HepG2 (cell line): ENCODE results near the gene CYP17A1. TPM values are rescaled to one million over a fixed set of nuclear protein-coding genes. Genes with fewer than 3 reads are reported as not detected.

Source experiments
- ARHGAP35 ChIP-seq: sonication (generic); formaldehyde crosslinking; IDR thresholded peaks from 2 replicates; pipeline ENCODE4 v1.9.0; 2022; ENCODE audit warnings: mild to moderate bottlenecking, inconsistent platforms, moderate library complexity, missing genetic modification reagents, borderline replicate concordance
- ATRX ChIP-seq: sonication (generic); formaldehyde crosslinking; IDR thresholded peaks from 2 replicates; pipeline ENCODE4 v1.4.0; 2020; ENCODE audit warnings: missing genetic modification reagents, borderline replicate concordance
- CHD4 ChIP-seq: fragments of 200-600 bp; sonication (generic); IDR thresholded peaks from 2 replicates; pipeline ENCODE4 v1.7.0; 2017; ENCODE audit warnings: mild to moderate bottlenecking, low read length, borderline replicate concordance
- HNRNPK ChIP-seq: fragments of 200-400 bp; formaldehyde crosslinking; IDR thresholded peaks from 2 replicates; pipeline ENCODE4 v1.6.1; 2018; ENCODE audit warnings: low read length, low read depth, moderate library complexity, mild to moderate bottlenecking; ENCODE audit not compliant: poor library complexity, severe bottlenecking
- JUN ChIP-seq: sonication (generic); formaldehyde crosslinking; IDR thresholded peaks from 2 replicates; pipeline ENCODE4 v1.4.0; 2020; ENCODE audit warnings: mild to moderate bottlenecking, missing genetic modification reagents
- LCORL ChIP-seq, 2 experiments: fragments of 450-650 bp in 1 of 2; sonication (generic) in 1 of 2; formaldehyde crosslinking in 1 of 2; IDR thresholded peaks; 2 replicates each; pipeline versions ENCODE4 v1.5.0 to v1.6.1; 2017 to 2020; ENCODE audit warnings: antibody characterized with exemption in 1 of 2, missing genetic modification reagents in 1 of 2
- MNT ChIP-seq: fragments of 450-650 bp; IDR thresholded peaks from 2 replicates; pipeline ENCODE4 v1.6.1; 2016
- MXI1 ChIP-seq: IDR thresholded peaks from 3 replicates; pipeline ENCODE4 v1.6.1; 2012; ENCODE audit warnings: low read depth, low read length, inconsistent platforms, borderline replicate concordance
- TFDP2 ChIP-seq: sonication (generic); formaldehyde crosslinking; IDR thresholded peaks from 2 replicates; pipeline ENCODE4 v1.4.0; 2020; ENCODE audit warnings: missing genetic modification reagents
- THAP11 ChIP-seq: IDR thresholded peaks from 2 replicates; pipeline ENCODE4 v1.6.1; 2016; ENCODE audit warnings: missing biosample characterization, missing genetic modification reagents
- TMF1 ChIP-seq: sonication (generic); formaldehyde crosslinking; IDR thresholded peaks from 2 replicates; pipeline ENCODE4 v1.8.1; 2022; ENCODE audit warnings: low read depth, missing genetic modification reagents
- ZMYM2 ChIP-seq: sonication (generic); formaldehyde crosslinking; IDR thresholded peaks from 2 replicates; pipeline ENCODE4 v1.8.0; 2022; ENCODE audit warnings: mild to moderate bottlenecking, missing genetic modification reagents
- ZNF260 ChIP-seq: sonication (generic); formaldehyde crosslinking; IDR thresholded peaks from 2 replicates; pipeline ENCODE4 v1.4.0; 2020; ENCODE audit warnings: missing genetic modification reagents, low read depth, mild to moderate bottlenecking, borderline replicate concordance
- ZNF329 ChIP-seq: sonication (generic); formaldehyde crosslinking; IDR thresholded peaks from 2 replicates; pipeline ENCODE4 v1.9.0; 2021; ENCODE audit warnings: low read depth, mild to moderate bottlenecking, missing genetic modification reagents
- ZNF546 ChIP-seq: sonication (generic); formaldehyde crosslinking; conservative IDR thresholded peaks from 2 replicates; pipeline ENCODE4 v1.8.1; 2023; ENCODE audit warnings: mild to moderate bottlenecking, missing genetic modification reagents
- ZNF547 ChIP-seq: sonication (generic); formaldehyde crosslinking; IDR thresholded peaks from 2 replicates; pipeline ENCODE4 v1.5.1; 2020; ENCODE audit warnings: mild to moderate bottlenecking, missing genetic modification reagents
- ZNF563 ChIP-seq: sonication (generic); formaldehyde crosslinking; IDR thresholded peaks from 2 replicates; pipeline ENCODE4 v1.8.0; 2022; ENCODE audit warnings: mild to moderate bottlenecking, moderate library complexity, missing genetic modification reagents
- ZNF577 ChIP-seq: sonication (generic); formaldehyde crosslinking; IDR thresholded peaks from 2 replicates; pipeline ENCODE4 v1.4.0; 2020; ENCODE audit warnings: mild to moderate bottlenecking, low read depth, missing genetic modification reagents, borderline replicate concordance
- ZNF580 ChIP-seq: IDR thresholded peaks from 2 replicates; pipeline ENCODE4 v1.6.1; 2016; ENCODE audit warnings: low read depth, borderline replicate concordance
- ZNF674 ChIP-seq: sonication (generic); formaldehyde crosslinking; IDR thresholded peaks from 2 replicates; pipeline ENCODE4 v1.5.0; 2020; ENCODE audit warnings: low read depth, mild to moderate bottlenecking, missing genetic modification reagents
- ZNF709 ChIP-seq: sonication (generic); formaldehyde crosslinking; IDR thresholded peaks from 2 replicates; pipeline ENCODE4 v1.5.0; 2020; ENCODE audit warnings: mild to moderate bottlenecking, missing genetic modification reagents
- polyA plus RNA-seq, 8 experiments: library from polyadenylated mRNA; depleted of rRNA in 3 of 8; stranded (reverse) in 7 of 8; unstranded in 1 of 8; fragments of >200 nt; fragmentation: Illumina TruSeq in 4 of 8; extraction: Trizol in 4 of 8; gene quantifications; 2 replicates each; pipeline versions ENCODE4 v1.2.1 to v1.2.3, GENCODE V29; 2011 to 2016; ENCODE audit warnings: low read depth in 4 of 8, missing spikeins in 1 of 8, mixed read lengths in 1 of 8; ENCODE audit not compliant: insufficient read depth in 1 of 8
- total RNA-seq, 5 experiments: library from RNA; depleted of rRNA; stranded (reverse); fragments of >200 nt; fragmentation: Illumina TruSeq; extraction: Trizol; gene quantifications; 2 replicates each; pipeline ENCODE4 v1.2.3, GENCODE V29; 2016; ENCODE audit warnings: low read depth in 1 of 5
- TF ChIP-seq, protein P1 (sequence below): sonication (generic); formaldehyde crosslinking; IDR thresholded peaks from 2 replicates; pipeline ENCODE4 v1.5.0; 2020; ENCODE audit warnings: mild to moderate bottlenecking, missing genetic modification reagents

CYP17A1 gene
- total and polyA plus RNA-seq, 2 of the 13 experiments (the other 11 are each of a cell fraction or from before 2014, with no cell fraction given), result 0.13 to 1.1 TPM

DNA sequence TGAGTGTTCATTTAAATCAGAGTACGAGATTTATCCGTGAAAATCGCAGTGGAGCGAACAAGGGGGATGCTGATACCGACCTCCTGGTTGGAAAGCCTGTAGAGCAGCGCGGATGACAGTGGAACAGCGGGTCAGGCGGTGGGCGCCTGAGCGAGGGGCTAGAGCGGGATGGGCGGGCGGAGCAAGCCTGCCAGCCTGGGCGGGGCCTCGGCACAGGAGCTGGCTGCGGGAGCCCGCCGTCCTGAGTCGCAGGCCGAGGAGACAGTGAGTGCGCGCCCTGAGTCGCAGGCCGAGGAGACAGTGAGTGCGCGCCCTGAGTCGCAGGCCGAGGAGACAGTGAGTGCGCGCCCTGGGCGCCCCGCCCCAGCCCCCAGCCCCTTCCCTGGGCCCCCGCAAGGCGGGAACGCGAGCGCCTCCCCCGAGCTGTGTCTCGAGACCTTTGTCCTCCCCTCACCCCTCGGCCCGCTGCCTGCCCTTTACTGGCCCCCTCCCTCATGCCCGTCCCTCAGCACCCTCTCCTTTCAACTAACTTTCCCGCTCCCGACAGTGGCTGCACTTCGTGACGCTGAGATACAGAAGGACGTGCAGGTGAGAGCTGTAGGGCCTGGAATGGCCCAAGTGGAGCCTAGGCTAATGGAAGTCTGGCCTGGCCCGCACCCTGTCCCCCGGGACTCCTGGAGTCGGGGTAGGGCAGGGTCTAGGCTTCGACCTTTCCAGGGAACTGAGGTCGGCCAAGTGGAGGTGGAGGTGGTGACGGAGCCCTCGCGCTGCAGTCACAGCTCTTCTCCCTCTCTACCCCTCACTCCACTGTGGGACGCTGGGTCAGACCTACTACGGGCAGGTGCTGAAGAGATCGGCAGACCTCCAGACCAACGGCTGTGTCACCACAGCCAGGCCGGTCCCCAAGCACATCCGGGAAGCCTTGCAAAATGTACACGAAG lies 32.3 kb upstream of the CYP17A1 start, which contains the start of gene AS3MT (continued):
- TF ChIP-seq ZNF329 (CRISPR knock-in tag), result no peak
- peak; percentile 88 for TF ChIP-seq TFDP2 (CRISPR knock-in tag)
- peak; percentile 26 for TF ChIP-seq HNRNPK
- TF ChIP-seq TMF1 (CRISPR knock-in tag), result 0 out of 2 replicates have a peak, but pooled peaks have one; percentile 72
- no peak for TF ChIP-seq ZNF580 (CRISPR knock-in tag)
- peak; percentile 57; the same call in 1 of the 2 replicates for TF ChIP-seq JUN (CRISPR knock-in tag)
- no peak for TF ChIP-seq ZNF709 (CRISPR knock-in tag)
- TF ChIP-seq ZNF546 (CRISPR knock-in tag), result no peak
- TF ChIP-seq ZNF547, result 0 out of 2 replicates have a peak, but pooled peaks have one; percentile 50
- no peak for TF ChIP-seq CHD4
- no peak for TF ChIP-seq ZNF260 (CRISPR knock-in tag)
- TF ChIP-seq LCORL (IDR thresholded peaks at IDR 0.05), result no peak
- peak; percentile 65 for TF ChIP-seq LCORL (CRISPR knock-in tag; IDR thresholded peaks at IDR 0.05)
- TF ChIP-seq ZMYM2, result peak; percentile 73; the same call in 1 of the 2 replicates
- no peak for TF ChIP-seq ZNF674 (CRISPR knock-in tag)
- no peak for TF ChIP-seq ZNF577 (CRISPR knock-in tag)
- peak; percentile 62; the same call in 1 of the 2 replicates for TF ChIP-seq ZNF563 (CRISPR knock-in tag)
- TF ChIP-seq, protein P1, sequence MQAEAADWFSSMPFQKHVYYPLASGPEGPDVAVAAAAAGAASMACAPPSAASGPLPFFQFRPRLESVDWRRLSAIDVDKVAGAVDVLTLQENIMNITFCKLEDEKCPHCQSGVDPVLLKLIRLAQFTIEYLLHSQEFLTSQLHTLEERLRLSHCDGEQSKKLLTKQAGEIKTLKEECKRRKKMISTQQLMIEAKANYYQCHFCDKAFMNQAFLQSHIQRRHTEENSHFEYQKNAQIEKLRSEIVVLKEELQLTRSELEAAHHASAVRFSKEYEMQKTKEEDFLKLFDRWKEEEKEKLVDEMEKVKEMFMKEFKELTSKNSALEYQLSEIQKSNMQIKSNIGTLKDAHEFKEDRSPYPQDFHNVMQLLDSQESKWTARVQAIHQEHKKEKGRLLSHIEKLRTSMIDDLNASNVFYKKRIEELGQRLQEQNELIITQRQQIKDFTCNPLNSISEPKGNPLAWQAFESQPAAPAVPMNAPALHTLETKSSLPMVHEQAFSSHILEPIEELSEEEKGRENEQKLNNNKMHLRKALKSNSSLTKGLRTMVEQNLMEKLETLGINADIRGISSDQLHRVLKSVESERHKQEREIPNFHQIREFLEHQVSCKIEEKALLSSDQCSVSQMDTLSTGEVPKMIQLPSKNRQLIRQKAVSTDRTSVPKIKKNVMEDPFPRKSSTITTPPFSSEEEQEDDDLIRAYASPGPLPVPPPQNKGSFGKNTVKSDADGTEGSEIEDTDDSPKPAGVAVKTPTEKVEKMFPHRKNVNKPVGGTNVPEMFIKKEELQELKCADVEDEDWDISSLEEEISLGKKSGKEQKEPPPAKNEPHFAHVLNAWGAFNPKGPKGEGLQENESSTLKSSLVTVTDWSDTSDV (CRISPR knock-in tag), result no peak
- no peak for TF ChIP-seq ATRX (CRISPR knock-in tag)
- no peak for TF ChIP-seq ARHGAP35 (CRISPR knock-in tag)
- TF ChIP-seq MNT, result no peak
- TF ChIP-seq THAP11 (CRISPR knock-in tag), result 0 out of 2 replicates have a peak, but pooled peaks have one; percentile 19
- no peak for TF ChIP-seq MXI1
